Measurements from ENCODE around the gene MAML3. TPM values are rescaled to one million over a fixed set of nuclear protein-coding genes. Genes with fewer than 3 reads are reported as not detected.

MAML3 gene
- total and polyA plus RNA-seq, 2 experiments from 2014 or later: 1.7 to 6.5 TPM

- no peak overlapping the region for H3K4me3 Mint-ChIP-seq
- H4K20me1 ChIP-seq (replicated peaks; ENCODE audit: insufficient read depth): no peaks in the 10 kb centered on the region
- H3K27me3 Mint-ChIP-seq (ENCODE audit: insufficient read depth, low read depth, poor library complexity): no peaks in the 10 kb centered on the region
- no peak for DNase-seq (ENCODE audit: low spot score)
- no peaks in the 10 kb centered on the region for H3K4me1 ChIP-seq (ENCODE audit: insufficient read depth)
- H3F3A ChIP-seq (replicated peaks; ENCODE audit: low read depth): no peaks in the 10 kb centered on the region
- no peaks in the 10 kb centered on the region for H3K36me3 ChIP-seq (ENCODE audit: insufficient read depth)
- H3K4me3 ChIP-seq: no peak overlapping the region
- no peaks in the 10 kb centered on the region for H3K36me3 Mint-ChIP-seq (ENCODE audit: low read depth)
- H3K4me2 ChIP-seq: no peak overlapping the region
- no peaks in the 10 kb centered on the region for H3K27me3 ChIP-seq (ENCODE audit: insufficient read depth)
- H3K9me3 Mint-ChIP-seq: no peaks in the 10 kb centered on the region
- H3K9me2 ChIP-seq (ENCODE audit: insufficient read depth): no peaks in the 10 kb centered on the region
- H3K27ac ChIP-seq (ENCODE audit: low read depth): no peak overlapping the region
- H3K79me2 ChIP-seq (replicated peaks; ENCODE audit: insufficient read depth): no peaks in the 10 kb centered on the region
- ATAC-seq: no peak
- TF ChIP-seq EZH2 (IDR thresholded peaks at IDR 0.05; ENCODE audit: low read depth, unreplicated experiment) (no peak), JUNB (IDR thresholded peaks at IDR 0.05; ENCODE audit: unreplicated experiment) (no peak), POLR2AphosphoS5 (IDR thresholded peaks at IDR 0.05; ENCODE audit: low read depth) (no peak), EZH2phosphoT487 (IDR thresholded peaks at IDR 0.05; ENCODE audit: unreplicated experiment) (no peak), ZNF114 (CRISPR knock-in tag; IDR thresholded peaks at IDR 0.05) (no peak), CREB1 (CRISPR knock-in tag; IDR thresholded peaks at IDR 0.05; ENCODE audit: low read depth) (no peak), STAT1 (IDR thresholded peaks at IDR 0.05; ENCODE audit: unreplicated experiment) (no peak), CTCF (conservative IDR thresholded peaks at IDR 0.05; ENCODE audit: low read depth in 2 of 2) (no peak), ZNF331 (CRISPR knock-in tag; IDR thresholded peaks at IDR 0.05; ENCODE audit: low read depth) (no peak), NANOG (IDR thresholded peaks at IDR 0.05; ENCODE audit: borderline replicate concordance) (no peak)
- TF ChIP-seq, protein P1, sequence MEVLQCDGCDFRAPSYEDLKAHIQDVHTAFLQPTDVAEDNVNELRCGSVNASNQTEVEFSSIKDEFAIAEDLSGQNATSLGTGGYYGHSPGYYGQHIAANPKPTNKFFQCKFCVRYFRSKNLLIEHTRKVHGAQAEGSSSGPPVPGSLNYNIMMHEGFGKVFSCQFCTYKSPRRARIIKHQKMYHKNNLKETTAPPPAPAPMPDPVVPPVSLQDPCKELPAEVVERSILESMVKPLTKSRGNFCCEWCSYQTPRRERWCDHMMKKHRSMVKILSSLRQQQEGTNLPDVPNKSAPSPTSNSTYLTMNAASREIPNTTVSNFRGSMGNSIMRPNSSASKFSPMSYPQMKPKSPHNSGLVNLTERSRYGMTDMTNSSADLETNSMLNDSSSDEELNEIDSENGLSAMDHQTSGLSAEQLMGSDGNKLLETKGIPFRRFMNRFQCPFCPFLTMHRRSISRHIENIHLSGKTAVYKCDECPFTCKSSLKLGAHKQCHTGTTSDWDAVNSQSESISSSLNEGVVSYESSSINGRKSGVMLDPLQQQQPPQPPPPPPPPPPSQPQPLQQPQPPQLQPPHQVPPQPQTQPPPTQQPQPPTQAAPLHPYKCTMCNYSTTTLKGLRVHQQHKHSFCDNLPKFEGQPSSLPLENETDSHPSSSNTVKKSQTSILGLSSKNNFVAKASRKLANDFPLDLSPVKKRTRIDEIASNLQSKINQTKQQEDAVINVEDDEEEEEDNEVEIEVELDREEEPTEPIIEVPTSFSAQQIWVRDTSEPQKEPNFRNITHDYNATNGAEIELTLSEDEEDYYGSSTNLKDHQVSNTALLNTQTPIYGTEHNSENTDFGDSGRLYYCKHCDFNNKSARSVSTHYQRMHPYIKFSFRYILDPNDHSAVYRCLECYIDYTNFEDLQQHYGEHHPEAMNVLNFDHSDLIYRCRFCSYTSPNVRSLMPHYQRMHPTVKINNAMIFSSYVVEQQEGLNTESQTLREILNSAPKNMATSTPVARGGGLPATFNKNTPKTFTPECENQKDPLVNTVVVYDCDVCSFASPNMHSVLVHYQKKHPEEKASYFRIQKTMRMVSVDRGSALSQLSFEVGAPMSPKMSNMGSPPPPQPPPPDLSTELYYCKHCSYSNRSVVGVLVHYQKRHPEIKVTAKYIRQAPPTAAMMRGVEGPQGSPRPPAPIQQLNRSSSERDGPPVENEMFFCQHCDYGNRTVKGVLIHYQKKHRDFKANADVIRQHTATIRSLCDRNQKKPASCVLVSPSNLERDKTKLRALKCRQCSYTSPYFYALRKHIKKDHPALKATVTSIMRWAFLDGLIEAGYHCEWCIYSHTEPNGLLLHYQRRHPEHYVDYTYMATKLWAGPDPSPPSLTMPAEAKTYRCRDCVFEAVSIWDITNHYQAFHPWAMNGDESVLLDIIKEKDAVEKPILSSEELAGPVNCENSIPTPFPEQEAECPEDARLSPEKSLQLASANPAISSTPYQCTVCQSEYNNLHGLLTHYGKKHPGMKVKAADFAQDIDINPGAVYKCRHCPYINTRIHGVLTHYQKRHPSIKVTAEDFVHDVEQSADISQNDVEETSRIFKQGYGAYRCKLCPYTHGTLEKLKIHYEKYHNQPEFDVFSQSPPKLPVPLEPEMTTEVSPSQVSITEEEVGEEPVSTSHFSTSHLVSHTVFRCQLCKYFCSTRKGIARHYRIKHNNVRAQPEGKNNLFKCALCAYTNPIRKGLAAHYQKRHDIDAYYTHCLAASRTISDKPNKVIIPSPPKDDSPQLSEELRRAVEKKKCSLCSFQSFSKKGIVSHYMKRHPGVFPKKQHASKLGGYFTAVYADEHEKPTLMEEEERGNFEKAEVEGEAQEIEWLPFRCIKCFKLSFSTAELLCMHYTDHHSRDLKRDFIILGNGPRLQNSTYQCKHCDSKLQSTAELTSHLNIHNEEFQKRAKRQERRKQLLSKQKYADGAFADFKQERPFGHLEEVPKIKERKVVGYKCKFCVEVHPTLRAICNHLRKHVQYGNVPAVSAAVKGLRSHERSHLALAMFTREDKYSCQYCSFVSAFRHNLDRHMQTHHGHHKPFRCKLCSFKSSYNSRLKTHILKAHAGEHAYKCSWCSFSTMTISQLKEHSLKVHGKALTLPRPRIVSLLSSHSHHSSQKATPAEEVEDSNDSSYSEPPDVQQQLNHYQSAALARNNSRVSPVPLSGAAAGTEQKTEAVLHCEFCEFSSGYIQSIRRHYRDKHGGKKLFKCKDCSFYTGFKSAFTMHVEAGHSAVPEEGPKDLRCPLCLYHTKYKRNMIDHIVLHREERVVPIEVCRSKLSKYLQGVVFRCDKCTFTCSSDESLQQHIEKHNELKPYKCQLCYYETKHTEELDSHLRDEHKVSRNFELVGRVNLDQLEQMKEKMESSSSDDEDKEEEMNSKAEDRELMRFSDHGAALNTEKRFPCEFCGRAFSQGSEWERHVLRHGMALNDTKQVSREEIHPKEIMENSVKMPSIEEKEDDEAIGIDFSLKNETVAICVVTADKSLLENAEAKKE (CRISPR knock-in tag; IDR thresholded peaks at IDR 0.05): no peak
- TF ChIP-seq, protein P2, sequence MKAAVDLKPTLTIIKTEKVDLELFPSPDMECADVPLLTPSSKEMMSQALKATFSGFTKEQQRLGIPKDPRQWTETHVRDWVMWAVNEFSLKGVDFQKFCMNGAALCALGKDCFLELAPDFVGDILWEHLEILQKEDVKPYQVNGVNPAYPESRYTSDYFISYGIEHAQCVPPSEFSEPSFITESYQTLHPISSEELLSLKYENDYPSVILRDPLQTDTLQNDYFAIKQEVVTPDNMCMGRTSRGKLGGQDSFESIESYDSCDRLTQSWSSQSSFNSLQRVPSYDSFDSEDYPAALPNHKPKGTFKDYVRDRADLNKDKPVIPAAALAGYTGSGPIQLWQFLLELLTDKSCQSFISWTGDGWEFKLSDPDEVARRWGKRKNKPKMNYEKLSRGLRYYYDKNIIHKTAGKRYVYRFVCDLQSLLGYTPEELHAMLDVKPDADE (IDR thresholded peaks at IDR 0.05): no peak
- TF ChIP-seq, protein P3, sequence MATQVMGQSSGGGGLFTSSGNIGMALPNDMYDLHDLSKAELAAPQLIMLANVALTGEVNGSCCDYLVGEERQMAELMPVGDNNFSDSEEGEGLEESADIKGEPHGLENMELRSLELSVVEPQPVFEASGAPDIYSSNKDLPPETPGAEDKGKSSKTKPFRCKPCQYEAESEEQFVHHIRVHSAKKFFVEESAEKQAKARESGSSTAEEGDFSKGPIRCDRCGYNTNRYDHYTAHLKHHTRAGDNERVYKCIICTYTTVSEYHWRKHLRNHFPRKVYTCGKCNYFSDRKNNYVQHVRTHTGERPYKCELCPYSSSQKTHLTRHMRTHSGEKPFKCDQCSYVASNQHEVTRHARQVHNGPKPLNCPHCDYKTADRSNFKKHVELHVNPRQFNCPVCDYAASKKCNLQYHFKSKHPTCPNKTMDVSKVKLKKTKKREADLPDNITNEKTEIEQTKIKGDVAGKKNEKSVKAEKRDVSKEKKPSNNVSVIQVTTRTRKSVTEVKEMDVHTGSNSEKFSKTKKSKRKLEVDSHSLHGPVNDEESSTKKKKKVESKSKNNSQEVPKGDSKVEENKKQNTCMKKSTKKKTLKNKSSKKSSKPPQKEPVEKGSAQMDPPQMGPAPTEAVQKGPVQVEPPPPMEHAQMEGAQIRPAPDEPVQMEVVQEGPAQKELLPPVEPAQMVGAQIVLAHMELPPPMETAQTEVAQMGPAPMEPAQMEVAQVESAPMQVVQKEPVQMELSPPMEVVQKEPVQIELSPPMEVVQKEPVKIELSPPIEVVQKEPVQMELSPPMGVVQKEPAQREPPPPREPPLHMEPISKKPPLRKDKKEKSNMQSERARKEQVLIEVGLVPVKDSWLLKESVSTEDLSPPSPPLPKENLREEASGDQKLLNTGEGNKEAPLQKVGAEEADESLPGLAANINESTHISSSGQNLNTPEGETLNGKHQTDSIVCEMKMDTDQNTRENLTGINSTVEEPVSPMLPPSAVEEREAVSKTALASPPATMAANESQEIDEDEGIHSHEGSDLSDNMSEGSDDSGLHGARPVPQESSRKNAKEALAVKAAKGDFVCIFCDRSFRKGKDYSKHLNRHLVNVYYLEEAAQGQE (IDR thresholded peaks at IDR 0.05; ENCODE audit: unreplicated experiment): no peak
- no peak overlapping the region for H3K27ac Mint-ChIP-seq
- no peaks in the 10 kb centered on the region for H3K4me1 Mint-ChIP-seq
- H2AFZ ChIP-seq: no peak overlapping the region; the same call in 1 of the 2 replicates
Observed at GRCh38 chr4:140185412-140186081, 31.6 kb upstream of the MAML3 start.
